ENCODE results near the gene AK1. TPM values are rescaled to one million over a fixed set of nuclear protein-coding genes. Genes with fewer than 3 reads are reported as not detected.

The AK1 gene
- total and polyA plus RNA-seq, 2 of the 8 experiments (the other 6 are each of a cell fraction or from before 2014, with no cell fraction given): 37.9 to 39.2 TPM

DNA sequence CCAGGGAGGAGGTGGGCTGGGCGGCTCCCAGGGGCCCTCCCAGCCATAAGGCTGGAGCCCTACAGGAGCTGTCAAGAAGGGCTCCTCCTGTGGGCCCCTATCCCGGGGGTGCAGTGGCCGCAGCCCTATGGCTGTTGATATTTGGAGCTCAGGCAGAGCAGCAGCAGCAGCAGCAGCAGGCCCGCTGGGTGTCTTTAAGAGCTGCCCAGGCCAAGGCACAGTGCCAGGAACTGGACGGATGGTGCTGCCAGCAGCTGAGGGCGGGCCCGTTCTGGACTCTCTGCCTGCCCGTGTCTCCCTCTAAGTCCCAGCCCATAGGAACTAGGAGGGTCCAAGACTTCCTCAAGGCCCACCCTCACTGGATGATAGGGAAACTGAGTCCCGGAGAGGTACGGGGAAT lies 3.6 kb downstream of the AK1 start (continued):
- TF ChIP-seq EGR1 (IDR thresholded peaks at IDR 0.05; ENCODE audit: borderline replicate concordance, low read depth, low read length) (no peak), CEBPB (IDR thresholded peaks at IDR 0.05; ENCODE audit: low read depth, low read length) (no peak), SRF (IDR thresholded peaks at IDR 0.05; ENCODE audit: low read depth, low read length) (no peak), HDAC2 (IDR thresholded peaks at IDR 0.05; ENCODE audit: borderline replicate concordance in 1 of 2, low read depth in 2 of 2, low read length in 2 of 2) (no peak), TAF7 (optimal IDR thresholded peaks at IDR 0.05; ENCODE audit: borderline replicate concordance, low read depth, low read length) (no peak)
- TF ChIP-seq, protein P1, sequence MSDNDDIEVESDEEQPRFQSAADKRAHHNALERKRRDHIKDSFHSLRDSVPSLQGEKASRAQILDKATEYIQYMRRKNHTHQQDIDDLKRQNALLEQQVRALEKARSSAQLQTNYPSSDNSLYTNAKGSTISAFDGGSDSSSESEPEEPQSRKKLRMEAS (IDR thresholded peaks at IDR 0.05): no peak
- TF ChIP-seq, protein P2, sequence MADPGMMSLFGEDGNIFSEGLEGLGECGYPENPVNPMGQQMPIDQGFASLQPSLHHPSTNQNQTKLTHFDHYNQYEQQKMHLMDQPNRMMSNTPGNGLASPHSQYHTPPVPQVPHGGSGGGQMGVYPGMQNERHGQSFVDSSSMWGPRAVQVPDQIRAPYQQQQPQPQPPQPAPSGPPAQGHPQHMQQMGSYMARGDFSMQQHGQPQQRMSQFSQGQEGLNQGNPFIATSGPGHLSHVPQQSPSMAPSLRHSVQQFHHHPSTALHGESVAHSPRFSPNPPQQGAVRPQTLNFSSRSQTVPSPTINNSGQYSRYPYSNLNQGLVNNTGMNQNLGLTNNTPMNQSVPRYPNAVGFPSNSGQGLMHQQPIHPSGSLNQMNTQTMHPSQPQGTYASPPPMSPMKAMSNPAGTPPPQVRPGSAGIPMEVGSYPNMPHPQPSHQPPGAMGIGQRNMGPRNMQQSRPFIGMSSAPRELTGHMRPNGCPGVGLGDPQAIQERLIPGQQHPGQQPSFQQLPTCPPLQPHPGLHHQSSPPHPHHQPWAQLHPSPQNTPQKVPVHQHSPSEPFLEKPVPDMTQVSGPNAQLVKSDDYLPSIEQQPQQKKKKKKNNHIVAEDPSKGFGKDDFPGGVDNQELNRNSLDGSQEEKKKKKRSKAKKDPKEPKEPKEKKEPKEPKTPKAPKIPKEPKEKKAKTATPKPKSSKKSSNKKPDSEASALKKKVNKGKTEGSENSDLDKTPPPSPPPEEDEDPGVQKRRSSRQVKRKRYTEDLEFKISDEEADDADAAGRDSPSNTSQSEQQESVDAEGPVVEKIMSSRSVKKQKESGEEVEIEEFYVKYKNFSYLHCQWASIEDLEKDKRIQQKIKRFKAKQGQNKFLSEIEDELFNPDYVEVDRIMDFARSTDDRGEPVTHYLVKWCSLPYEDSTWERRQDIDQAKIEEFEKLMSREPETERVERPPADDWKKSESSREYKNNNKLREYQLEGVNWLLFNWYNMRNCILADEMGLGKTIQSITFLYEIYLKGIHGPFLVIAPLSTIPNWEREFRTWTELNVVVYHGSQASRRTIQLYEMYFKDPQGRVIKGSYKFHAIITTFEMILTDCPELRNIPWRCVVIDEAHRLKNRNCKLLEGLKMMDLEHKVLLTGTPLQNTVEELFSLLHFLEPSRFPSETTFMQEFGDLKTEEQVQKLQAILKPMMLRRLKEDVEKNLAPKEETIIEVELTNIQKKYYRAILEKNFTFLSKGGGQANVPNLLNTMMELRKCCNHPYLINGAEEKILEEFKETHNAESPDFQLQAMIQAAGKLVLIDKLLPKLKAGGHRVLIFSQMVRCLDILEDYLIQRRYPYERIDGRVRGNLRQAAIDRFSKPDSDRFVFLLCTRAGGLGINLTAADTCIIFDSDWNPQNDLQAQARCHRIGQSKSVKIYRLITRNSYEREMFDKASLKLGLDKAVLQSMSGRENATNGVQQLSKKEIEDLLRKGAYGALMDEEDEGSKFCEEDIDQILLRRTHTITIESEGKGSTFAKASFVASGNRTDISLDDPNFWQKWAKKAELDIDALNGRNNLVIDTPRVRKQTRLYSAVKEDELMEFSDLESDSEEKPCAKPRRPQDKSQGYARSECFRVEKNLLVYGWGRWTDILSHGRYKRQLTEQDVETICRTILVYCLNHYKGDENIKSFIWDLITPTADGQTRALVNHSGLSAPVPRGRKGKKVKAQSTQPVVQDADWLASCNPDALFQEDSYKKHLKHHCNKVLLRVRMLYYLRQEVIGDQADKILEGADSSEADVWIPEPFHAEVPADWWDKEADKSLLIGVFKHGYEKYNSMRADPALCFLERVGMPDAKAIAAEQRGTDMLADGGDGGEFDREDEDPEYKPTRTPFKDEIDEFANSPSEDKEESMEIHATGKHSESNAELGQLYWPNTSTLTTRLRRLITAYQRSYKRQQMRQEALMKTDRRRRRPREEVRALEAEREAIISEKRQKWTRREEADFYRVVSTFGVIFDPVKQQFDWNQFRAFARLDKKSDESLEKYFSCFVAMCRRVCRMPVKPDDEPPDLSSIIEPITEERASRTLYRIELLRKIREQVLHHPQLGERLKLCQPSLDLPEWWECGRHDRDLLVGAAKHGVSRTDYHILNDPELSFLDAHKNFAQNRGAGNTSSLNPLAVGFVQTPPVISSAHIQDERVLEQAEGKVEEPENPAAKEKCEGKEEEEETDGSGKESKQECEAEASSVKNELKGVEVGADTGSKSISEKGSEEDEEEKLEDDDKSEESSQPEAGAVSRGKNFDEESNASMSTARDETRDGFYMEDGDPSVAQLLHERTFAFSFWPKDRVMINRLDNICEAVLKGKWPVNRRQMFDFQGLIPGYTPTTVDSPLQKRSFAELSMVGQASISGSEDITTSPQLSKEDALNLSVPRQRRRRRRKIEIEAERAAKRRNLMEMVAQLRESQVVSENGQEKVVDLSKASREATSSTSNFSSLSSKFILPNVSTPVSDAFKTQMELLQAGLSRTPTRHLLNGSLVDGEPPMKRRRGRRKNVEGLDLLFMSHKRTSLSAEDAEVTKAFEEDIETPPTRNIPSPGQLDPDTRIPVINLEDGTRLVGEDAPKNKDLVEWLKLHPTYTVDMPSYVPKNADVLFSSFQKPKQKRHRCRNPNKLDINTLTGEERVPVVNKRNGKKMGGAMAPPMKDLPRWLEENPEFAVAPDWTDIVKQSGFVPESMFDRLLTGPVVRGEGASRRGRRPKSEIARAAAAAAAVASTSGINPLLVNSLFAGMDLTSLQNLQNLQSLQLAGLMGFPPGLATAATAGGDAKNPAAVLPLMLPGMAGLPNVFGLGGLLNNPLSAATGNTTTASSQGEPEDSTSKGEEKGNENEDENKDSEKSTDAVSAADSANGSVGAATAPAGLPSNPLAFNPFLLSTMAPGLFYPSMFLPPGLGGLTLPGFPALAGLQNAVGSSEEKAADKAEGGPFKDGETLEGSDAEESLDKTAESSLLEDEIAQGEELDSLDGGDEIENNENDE (IDR thresholded peaks at IDR 0.05; ENCODE audit: insufficient replicate concordance, low read length): no peak

All from H1 (cell line).